HepG2 (cell line): ENCODE measurements around the gene SLC35B1.

Source experiments
- CHD2 ChIP-seq: IDR thresholded peaks from 2 replicates; pipeline ENCODE4 v1.6.1; 2011; ENCODE audit warnings: low read depth, low read length, improper control_type of control experiment
- KDM5A ChIP-seq: fragments of 200-600 bp; sonication (generic); IDR thresholded peaks from 2 replicates; pipeline ENCODE4 v1.7.0; 2018; ENCODE audit warnings: antibody characterized with exemption, mild to moderate bottlenecking, low read length, borderline replicate concordance
- MTA3 ChIP-seq: sonication (generic); formaldehyde crosslinking; IDR thresholded peaks from 2 replicates; pipeline ENCODE4 v1.4.0; 2020; ENCODE audit warnings: missing genetic modification reagents
- NCOR1 ChIP-seq: fragments of 200-600 bp; sonication (generic); IDR thresholded peaks from 2 replicates; pipeline ENCODE4 v1.7.0; 2017; ENCODE audit warnings: antibody characterized with exemption, low read length, borderline replicate concordance
- SIN3A ChIP-seq: IDR thresholded peaks from 2 replicates; pipeline ENCODE4 v1.6.1; 2011; ENCODE audit warnings: low read depth, mild to moderate bottlenecking, control low read depth, low read length, borderline replicate concordance
- USF2 ChIP-seq, 2 experiments: sonication (generic) in 1 of 2; formaldehyde crosslinking in 1 of 2; IDR thresholded peaks; 2 replicates each; pipeline versions ENCODE4 v1.5.1 to v1.6.1; 2011 to 2020; ENCODE audit warnings: borderline replicate concordance in 1 of 2, low read depth in 1 of 2, low read length in 1 of 2, mild to moderate bottlenecking in 1 of 2, missing genetic modification reagents in 1 of 2, moderate library complexity in 1 of 2
- ZNF737 ChIP-seq: sonication (generic); formaldehyde crosslinking; IDR thresholded peaks from 2 replicates; pipeline ENCODE4 v1.5.0; 2020; ENCODE audit warnings: missing genetic modification reagents, mild to moderate bottlenecking, borderline replicate concordance
- TF ChIP-seq, protein P1 (sequence below): sonication (generic); formaldehyde crosslinking; IDR thresholded peaks from 2 replicates; pipeline ENCODE4 v1.5.0; 2020; ENCODE audit warnings: mild to moderate bottlenecking, missing genetic modification reagents

- TF ChIP-seq MTA3 (CRISPR knock-in tag) = no peak
- TF ChIP-seq KDM5A = no peak
- TF ChIP-seq CHD2 = no peak
- TF ChIP-seq ZNF737 (CRISPR knock-in tag) = no peak
- TF ChIP-seq, protein P1, sequence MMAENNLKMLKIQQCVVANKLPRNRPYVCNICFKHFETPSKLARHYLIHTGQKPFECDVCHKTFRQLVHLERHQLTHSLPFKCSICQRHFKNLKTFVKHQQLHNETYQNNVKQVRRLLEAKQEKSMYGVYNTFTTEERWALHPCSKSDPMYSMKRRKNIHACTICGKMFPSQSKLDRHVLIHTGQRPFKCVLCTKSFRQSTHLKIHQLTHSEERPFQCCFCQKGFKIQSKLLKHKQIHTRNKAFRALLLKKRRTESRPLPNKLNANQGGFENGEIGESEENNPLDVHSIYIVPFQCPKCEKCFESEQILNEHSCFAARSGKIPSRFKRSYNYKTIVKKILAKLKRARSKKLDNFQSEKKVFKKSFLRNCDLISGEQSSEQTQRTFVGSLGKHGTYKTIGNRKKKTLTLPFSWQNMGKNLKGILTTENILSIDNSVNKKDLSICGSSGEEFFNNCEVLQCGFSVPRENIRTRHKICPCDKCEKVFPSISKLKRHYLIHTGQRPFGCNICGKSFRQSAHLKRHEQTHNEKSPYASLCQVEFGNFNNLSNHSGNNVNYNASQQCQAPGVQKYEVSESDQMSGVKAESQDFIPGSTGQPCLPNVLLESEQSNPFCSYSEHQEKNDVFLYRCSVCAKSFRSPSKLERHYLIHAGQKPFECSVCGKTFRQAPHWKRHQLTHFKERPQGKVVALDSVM (CRISPR knock-in tag) = no peak
- TF ChIP-seq USF2 (IDR thresholded peaks at IDR 0.05; ENCODE audit: low read depth, low read length) = no peak
- TF ChIP-seq USF2 (CRISPR knock-in tag; IDR thresholded peaks at IDR 0.05; ENCODE audit: borderline replicate concordance) = no peak
- no peak for TF ChIP-seq SIN3A
- TF ChIP-seq NCOR1 = no peak
Observed at GRCh38 chr17:49667854-49668253, 39.9 kb downstream of the SLC35B1 start.
